ENCODE measurements around the gene ADARB1.

The ADARB1 gene

GRCh38 chr21:45257673-45258341 is 183.4 kb downstream of the ADARB1 start:
- no peak for DNase-seq

DNA sequence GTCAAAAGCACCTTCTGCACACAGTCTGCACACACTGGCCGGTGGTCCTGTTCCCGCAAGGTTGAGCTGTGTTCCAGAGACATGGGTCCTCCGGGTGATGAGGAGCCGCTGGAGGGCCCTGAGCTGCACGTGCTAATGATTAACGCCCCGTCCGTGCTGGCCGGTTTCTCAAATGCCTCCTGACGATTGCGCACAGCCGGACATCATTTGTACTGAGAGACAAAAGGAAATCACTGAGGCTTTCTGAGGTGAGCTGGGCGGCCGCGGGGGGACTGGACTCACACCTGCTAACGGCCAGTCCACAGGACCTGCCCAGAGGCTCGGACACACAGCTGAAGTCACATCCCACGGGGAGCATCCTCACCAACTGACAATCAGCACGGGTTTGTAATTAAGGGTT is 184.1 kb downstream of the ADARB1 start:
- no peak for DNase-seq

GRCh38 chr21:45259206-45259840 is 184.9 kb downstream of the ADARB1 start:
- no peak for DNase-seq

DNA sequence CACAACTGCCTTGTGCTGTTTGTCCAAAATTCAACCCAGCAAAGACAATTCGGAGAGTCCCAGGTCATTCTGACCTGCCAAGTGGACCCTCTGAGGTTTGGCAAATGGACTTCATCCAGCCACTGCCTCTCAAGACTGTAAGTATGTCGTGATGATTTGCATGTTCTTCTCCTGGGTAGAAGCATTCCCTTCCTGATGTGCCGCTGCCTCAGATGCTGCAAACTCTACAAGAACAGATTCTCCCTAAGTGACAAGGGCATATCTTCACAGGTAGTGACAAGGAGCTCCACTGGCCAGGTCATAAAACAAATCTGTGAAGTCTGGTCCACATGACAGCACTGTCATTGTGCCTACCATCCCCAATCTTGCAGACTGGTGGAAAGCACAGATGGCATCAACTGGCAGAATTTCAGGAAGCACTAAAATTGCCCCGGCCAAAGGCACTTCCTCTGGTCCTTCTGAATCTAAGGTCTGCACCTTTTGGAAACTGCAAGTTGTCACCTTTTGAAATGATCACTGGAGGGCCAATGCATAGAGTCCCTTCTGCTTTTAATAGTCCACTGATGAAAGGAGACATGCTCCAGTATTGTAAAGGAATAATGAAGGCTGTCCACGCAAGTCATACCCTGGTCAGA is 185.9 kb downstream of the ADARB1 start:
- no peak for DNase-seq

DNA sequence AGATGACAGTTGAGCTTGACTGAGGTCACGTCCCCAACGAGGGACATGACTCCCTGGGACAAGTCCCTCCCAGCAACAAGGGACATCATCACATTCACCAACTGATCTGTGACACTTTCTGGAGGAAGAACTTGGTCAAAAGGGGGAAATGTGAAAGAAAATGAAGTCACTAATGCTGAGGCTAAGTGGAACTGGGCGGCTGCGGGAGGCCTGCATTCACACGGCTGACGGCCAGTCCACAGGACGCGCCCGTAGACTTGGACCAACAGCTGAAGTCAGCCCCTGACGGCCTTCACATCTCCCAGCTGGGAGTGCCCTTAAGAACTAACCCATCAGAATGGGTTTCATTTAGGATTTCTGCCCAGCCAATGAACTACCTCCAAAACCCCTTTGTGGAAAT is 186.7 kb downstream of the ADARB1 start:
- no peak for DNase-seq

DNA sequence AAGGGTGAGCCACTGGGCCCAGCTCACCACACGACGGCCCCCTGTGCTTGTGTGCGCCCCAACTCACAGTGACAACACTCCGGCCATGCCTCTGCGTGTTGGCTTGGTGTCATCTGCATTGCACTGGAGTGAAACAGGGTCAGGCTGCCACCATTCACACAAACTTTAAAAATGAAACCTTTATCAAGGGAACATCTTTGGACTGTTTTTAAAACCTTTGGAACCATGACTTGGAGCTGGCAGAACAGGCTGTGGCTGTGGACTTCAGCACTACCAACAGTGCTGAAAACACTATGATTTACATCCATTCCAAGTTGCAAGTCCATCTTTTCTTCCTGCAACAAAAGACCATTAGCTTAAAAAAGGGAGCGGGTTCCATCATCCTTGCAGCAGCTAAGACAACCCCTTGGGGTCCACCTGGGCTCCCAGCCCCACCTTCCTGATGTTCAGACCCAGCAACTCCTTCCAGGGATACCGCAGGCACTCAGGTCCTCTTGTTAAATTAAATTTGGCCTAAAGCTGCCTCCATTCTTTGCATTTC is 187.7 kb downstream of the ADARB1 start:
- no peak for DNase-seq

DNA sequence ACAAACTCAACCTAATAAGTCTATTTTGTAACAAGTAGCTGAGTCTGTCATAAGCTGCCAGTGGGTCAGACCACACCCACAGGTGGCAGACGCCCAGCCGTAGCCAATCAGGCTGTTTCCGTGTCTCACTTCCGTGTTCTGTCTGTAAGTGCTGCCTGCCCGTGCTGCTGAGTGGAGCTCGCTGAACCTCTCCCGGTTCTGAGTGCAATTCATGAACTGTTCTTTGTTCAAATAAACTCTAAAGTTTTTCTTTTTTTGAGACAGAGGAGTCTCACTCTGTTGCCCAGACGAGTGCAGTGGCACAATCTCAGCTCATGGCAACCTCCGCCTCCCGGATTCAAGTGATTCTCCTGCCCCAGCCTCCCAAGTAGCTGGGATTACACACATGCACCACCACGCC is 188.2 kb downstream of the ADARB1 start:
- no peak for DNase-seq

DNA sequence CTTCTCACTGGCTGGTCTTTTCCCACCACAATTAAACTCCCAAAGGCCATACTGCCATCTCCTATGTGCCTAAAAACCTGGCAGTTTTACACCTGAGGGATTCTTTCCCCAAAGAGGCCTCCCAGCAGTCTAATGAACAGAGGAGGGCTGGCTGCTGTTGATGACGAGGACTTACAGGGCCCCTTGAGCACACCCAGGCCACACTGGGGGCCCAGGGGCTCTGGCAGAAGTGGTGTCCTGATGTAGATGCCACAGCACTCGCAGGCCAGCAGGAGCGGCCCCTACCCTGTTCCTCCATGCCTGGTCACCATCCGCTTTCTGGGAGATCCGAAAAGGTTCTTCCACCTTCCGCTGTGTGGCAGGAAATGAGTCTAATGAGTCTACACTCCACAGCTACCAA is 189.2 kb downstream of the ADARB1 start:
- DNase-seq: no peak

DNA sequence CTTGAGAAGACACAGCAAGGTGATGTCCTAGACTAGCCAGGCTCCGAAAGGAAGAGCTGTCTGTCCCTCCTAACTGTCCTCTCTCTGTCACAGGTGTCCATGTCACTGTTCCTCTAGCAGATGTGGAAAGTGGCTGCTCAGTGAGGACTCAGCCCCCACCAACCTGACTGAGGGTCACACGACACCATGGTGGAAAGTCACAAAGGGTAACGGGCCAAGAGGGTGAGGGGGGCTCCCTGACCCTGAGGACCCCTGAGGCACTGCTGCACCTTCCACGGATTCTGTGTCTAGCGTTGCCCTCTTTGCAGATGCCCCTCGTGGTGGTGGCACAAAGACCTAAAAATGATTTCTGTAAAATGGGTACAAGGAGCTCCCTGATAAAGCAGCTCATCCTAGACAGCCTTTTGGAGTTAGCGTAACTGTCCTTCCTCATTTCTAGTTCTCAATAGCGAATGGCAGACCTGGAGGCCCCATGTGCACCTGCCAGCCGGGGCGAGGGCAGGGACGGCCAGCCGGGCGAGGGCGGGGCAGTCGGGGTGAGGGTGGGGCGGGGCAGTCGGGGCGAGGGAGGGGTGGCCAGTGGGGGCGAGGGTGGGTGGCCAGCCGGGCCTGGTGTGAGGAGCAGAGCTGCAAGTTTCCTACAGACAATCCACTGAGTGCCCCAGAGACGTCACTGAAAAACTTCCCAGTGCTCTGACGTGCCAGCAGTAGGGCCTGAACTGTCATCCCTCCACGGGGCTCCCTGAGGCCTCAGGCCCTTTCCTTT is 189.9 kb downstream of the ADARB1 start:
- no peak for DNase-seq

DNA sequence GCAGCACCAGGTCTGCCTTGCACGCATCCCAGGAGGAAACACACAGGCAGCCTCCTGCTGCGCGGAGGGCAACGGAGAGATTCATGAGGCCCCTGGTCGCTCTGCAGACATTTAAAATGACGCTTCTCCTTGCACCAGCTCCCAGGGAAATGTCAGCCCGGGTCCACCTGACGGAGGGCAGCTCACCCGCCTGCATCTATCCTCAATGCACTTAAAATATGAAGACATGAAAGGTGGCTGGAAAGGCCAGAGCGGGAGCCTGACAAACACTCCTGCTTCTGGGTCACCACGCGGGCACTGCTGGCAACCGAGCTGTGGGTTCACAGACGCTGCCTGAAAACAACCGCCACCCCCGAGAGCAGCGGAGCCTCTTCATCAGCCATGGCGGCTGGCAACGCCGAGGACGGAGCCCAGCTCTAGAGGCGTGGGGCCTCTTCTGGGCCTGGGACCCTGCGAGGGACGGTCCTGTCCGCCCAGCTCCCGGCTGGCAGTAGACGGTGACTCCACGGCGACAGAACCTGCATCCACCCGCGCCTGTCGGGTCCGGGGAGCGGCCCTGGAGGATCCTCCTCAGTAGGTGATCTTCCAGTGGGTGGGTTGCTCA is 190.6 kb downstream of the ADARB1 start:
- DNase-seq: no peak

DNA sequence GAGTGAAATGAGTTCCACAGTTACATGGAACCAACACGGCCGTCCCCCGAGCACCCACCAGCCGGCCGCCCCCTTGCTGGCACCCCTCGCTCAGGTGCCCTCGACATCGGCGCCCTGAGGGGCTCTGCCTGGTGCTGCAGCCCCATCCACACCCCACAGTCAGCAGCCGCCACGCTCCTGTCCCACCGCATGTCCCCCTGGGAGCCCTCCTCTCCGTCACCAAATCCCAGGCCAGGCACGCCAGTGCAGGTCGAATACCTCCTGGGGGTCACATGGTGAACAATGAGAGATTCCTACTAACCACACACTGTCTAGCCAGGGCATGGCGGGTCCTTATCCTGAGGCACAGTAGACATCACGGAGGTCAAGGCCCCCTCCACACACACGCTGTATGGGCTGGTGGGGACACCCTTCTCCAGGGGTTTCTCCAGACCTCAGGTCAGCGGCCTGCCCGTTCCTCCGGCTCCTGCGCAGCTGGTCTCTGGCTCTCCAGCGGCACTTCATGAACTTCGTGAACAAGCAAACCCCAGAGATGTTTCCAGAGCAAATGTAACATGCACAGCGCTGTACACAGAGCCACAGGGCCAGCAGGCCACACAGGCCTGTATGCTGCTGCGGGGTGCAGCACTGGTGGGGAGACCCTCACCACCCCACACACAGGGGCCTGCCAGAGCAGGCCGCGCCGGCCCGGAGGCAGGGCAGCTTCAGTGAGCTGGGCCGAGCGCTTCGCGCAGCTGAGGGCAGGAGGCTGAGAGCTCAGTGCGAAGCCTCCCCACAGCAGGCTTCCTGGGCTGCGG is 191.5 kb downstream of the ADARB1 start:
- DNase-seq: no peak

DNA sequence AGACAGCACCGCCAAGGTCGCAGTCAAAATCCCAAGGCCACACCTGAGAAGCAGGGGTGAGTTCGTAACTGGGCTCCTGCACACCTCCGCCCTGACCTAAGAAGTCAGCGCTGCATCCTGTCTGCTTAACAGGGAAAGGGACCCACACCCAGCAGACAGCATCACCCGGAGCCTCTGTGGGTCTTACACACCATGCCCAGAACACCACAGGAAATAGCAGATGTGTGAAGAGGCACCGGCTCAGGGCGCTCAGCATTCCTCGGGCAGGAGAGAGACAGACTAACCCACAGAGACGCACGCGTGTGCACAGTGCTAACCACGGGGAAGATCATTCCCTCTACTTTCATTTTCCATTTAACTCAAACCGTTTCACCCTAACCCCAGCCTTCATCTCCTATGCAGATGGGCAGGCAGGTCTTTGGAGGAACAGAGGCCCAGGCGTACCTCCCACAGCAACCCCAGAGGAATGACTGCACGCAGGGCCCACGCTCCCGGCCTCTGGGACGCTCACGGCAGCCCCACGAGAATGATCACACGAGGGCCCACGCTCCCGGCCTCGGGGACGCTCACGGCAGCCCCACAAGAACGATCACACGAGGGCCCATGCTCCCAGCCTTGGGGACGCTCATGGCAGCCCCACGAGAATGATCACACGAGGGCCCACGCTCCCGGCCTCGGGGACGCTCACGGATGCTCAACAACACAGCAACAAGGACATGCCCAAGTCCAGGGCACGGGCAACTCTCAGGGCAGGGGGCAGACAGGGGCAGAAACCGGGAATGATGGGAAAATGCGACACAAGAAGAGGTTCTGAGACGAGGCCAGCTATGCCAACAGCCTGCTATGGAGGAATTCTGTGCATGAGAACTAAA is 192.4 kb downstream of the ADARB1 start:
- peak; percentile 79 for DNase-seq

DNA sequence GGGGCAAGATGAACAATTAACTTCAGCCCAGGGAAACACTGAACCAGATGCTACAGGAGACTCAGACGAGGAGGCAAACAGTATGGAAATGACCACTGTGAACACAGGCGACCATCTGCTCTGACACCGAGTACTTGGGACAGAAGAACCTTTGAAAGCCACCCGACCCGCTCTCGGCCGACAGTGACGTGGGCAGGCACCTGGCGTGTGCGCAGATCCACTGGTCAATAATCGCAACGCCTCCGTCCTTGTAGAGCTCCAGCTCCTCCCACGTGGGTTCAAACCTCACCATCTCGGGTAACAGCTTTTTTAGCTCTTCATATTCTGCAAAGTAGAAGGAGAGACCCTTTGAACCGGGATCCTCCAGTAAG is 193.0 kb downstream of the ADARB1 start:
- DNase-seq: no peak

- DNase-seq: no peak
These were observed 195.5 kb downstream of the ADARB1 start for GRCh38 chr21:45269861-45270260.

DNA sequence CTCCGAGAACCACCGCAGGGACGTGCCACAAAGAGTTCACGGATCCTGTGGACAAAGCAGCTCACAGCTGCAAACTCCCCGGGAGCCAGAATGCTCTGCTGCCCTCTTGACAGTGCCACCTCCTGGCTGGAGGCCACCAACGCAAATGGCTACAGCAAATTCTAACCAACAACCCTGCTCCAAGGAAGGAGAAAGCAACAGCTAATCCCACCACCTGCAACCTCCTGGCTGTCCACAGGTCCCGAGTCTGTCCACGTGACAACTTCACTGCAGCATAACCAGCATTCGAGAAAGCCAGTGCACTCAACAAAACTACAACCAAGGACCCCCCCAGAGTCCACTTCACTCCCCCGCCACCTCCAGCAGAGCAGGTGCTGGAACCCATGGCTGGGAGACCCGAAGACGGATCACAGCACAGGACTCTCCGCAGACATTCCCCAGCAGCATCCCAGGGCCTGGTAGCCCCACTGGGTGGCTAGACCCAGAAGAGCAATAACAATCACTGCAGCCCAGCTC is 196.0 kb downstream of the ADARB1 start:
- no peak for DNase-seq

Data from activated CD4-positive, alpha-beta T cell treated with anti-CD3 and anti-CD28 coated beads, Interleukin-2, Interleukin-6, amounts not matched to agents 100 ng/mL and 50 ng/mL, durations not matched to agents 16 hours and 8 hours (primary cell).